Nephron (organoid): ENCODE data around the gene CD151.

Source experiments
- H3K27ac Mint-ChIP-seq, 3 experiments: 2 replicates each; pipeline ENCODE4 v1.8.0; 2020; ENCODE audit warnings: mixed read lengths in 3 of 3, mild to moderate bottlenecking in 2 of 3, moderate library complexity in 1 of 3
- H3K27me3 Mint-ChIP-seq: 2 replicates; pipeline ENCODE4 v1.8.0; 2021; ENCODE audit warnings: low read depth, mild to moderate bottlenecking, moderate library complexity, mixed read lengths
- H3K36me3 Mint-ChIP-seq: 2 replicates; pipeline ENCODE4 v1.8.0; 2020; ENCODE audit warnings: low read depth, mixed read lengths
- H3K4me1 Mint-ChIP-seq: 2 replicates; pipeline ENCODE4 v1.8.0; 2020; ENCODE audit warnings: mixed read lengths
- H3K4me3 Mint-ChIP-seq, 3 experiments: 2 replicates each; pipeline ENCODE4 v1.8.0; 2020; ENCODE audit warnings: mild to moderate bottlenecking in 3 of 3, mixed read lengths in 3 of 3, moderate library complexity in 2 of 3
- H3K9me3 Mint-ChIP-seq: 2 replicates; pipeline ENCODE4 v1.8.0; 2020; ENCODE audit warnings: mixed read lengths
- CTCF ChIP-seq, 3 experiments: fragments of 200-600 bp; sonication (generic); IDR thresholded peaks; one replicate each; pipeline ENCODE4 v1.5.0; 2021; ENCODE audit warnings: antibody characterized with exemption in 3 of 3; ENCODE audit not compliant: unreplicated experiment in 3 of 3

The CD151 gene

GRCh38 chr11:818396-819128 is 14.2 kb upstream of the CD151 start, which contains the start of gene PNPLA2:
Gene PNPLA2, plus strand, starts transcription at chr11:818914. Its CDS starts 805 bp downstream, at chr11:819719.
- Mint-ChIP-seq H3K4me3 (peak within 1 kb of the TSS; percentile 80 to 89 (median 86)), H3K27me3 (peaks cover 5% of the 10 kb centered on the region), H3K27ac (peak within 1 kb of the TSS in 1 of 3 experiments; percentile 67), H3K4me1 (peaks cover 4% of the 10 kb centered on the region), H3K36me3 (peaks cover 4% of the 10 kb centered on the region), H3K9me3 (no peaks in the 10 kb centered on the region)
- no peak for TF ChIP-seq CTCF (IDR thresholded peaks at IDR 0.05; ENCODE audit: unreplicated experiment in 3 of 3)

GRCh38 chr11:819129-819931 is 13.4 kb upstream of the CD151 start:
- no peaks in the 10 kb centered on the region for H3K36me3 Mint-ChIP-seq
- no peak for TF ChIP-seq CTCF (IDR thresholded peaks at IDR 0.05; ENCODE audit: unreplicated experiment in 3 of 3)
- H3K4me1 Mint-ChIP-seq: peaks cover 4% of the 10 kb centered on the region
- peak overlapping the region; percentile 67 to 74 (median 74) for H3K4me3 Mint-ChIP-seq
- no peak overlapping the region for H3K27ac Mint-ChIP-seq
- no peaks in the 10 kb centered on the region for H3K9me3 Mint-ChIP-seq
- H3K27me3 Mint-ChIP-seq: peaks cover 5% of the 10 kb centered on the region

- no peak for TF ChIP-seq CTCF (IDR thresholded peaks at IDR 0.05; ENCODE audit: unreplicated experiment in 3 of 3)
- Mint-ChIP-seq H3K27me3 (peaks cover 10% of the 10 kb centered on the region), H3K36me3 (peaks cover 4% of the 10 kb centered on the region), H3K9me3 (no peaks in the 10 kb centered on the region), H3K27ac (peak overlapping the region in 2 of 3 experiments; percentile 55 to 75), H3K4me1 (peaks cover 8% of the 10 kb centered on the region), H3K4me3 (peak overlapping the region; percentile 86 to 91 (median 90))
Measured at GRCh38 chr11:819943-820649, 12.7 kb upstream of the CD151 start.

GRCh38 chr11:820655-821511 is 11.9 kb upstream of the CD151 start:
- Mint-ChIP-seq H3K4me3 (peak overlapping the region; percentile 86 to 91 (median 90)), H3K27ac (no peak overlapping the region), H3K4me1 (peaks cover 9% of the 10 kb centered on the region), H3K27me3 (peaks cover 12% of the 10 kb centered on the region), H3K36me3 (peaks cover 8% of the 10 kb centered on the region), H3K9me3 (no peaks in the 10 kb centered on the region)
- TF ChIP-seq CTCF (IDR thresholded peaks at IDR 0.05; ENCODE audit: unreplicated experiment in 3 of 3): no peak
